Activated naive CD4-positive, alpha-beta T cell treated with anti-CD3 and anti-CD28 coated beads, Interleukin-2, amount 50 U/mL, for 24 hours (primary cell): ENCODE data around the gene LINGO1.

Experiments
- H3K27ac Mint-ChIP-seq: one replicate; pipeline ENCODE4 v1.8.0; 2021; ENCODE audit warnings: mild to moderate bottlenecking, mixed read lengths
- H3K27me3 Mint-ChIP-seq: one replicate; pipeline ENCODE4 v1.8.0; 2021; ENCODE audit warnings: mixed read lengths
- H3K36me3 Mint-ChIP-seq: one replicate; pipeline ENCODE4 v1.8.0; 2021; ENCODE audit warnings: mixed read lengths
- H3K4me1 Mint-ChIP-seq: one replicate; pipeline ENCODE4 v1.8.0; 2021; ENCODE audit warnings: mixed read lengths
- H3K4me3 Mint-ChIP-seq: one replicate; pipeline ENCODE4 v1.8.0; 2021; ENCODE audit warnings: mild to moderate bottlenecking, mixed read lengths
- H3K9me3 Mint-ChIP-seq: one replicate; pipeline ENCODE4 v1.8.0; 2021; ENCODE audit warnings: mixed read lengths

Gene LINGO1

DNA sequence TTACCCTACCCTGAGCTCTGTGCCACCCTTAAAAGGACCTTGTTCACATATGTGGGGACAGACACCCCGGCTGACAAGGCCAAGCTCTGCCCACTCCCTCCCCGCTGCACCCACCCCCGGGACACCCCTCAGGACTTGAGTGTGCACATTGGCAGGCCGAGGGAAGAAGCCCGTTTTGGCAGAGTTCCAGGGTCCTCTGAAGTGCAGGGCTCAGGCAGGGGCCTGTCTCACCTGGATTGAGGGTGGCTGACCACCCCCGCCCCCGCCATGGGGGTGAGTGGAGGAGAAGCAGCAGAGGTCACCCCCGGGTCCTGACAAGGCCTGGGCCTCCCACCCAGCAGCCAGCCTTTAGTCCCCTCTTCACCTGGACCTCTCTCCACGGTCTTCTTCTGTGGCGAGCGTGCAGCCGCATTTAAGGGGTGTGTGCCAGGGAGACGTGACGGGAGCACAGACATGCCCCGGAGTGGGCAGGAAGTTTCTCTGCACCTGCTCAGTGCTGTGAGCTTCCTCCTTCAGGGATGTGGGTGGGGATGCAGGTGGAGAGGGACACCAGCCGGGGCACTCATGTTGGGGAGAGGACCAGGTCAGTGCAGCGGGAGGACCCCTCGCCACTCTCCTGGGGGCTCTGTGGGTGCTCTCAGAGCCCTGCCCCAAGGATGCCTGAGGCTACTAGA, 50.7 kb downstream of the LINGO1 start:
- Mint-ChIP-seq H3K36me3 (no peaks in the 10 kb centered on the region), H3K4me1 (no peaks in the 10 kb centered on the region), H3K9me3 (no peaks in the 10 kb centered on the region), H3K27ac (no peak overlapping the region), H3K27me3 (no peaks in the 10 kb centered on the region), H3K4me3 (no peak overlapping the region)

DNA sequence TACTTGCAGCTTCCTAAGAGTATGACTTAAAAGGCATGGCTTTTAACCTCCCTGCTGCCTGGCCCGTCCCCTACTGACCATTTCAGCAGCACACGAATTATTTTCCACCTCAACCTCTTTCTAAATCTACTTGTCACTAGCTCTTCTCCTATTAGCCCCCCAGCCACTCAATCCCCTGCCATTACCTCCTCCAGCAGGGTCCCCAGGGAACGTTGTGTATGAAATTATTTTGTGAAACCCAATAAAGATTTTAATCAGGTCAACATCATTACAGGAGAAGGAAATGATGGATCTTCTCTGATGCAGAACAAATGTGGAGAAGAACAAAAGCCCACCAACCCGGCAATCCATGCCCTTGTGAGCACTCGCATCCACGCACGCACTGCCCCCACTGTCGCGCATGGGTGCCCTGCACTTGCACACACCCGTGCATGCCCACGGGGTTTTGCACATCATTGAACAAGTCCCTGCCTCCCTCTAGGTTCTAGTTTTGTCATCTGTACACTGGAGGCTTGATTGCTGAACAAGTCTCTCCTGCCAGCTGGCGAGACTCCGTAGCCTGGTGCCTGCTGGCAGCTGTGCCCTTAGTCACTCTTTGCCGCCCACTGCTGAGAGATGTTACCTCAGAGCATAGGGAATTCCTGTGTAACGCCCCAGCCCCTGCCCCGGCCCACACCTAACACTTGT, 51.6 kb downstream of the LINGO1 start:
- no peaks in the 10 kb centered on the region for H3K27me3 Mint-ChIP-seq
- H3K27ac Mint-ChIP-seq = no peak overlapping the region
- no peaks in the 10 kb centered on the region for H3K4me1 Mint-ChIP-seq
- no peaks in the 10 kb centered on the region for H3K36me3 Mint-ChIP-seq
- no peaks in the 10 kb centered on the region for H3K9me3 Mint-ChIP-seq
- H3K4me3 Mint-ChIP-seq = no peak overlapping the region

DNA sequence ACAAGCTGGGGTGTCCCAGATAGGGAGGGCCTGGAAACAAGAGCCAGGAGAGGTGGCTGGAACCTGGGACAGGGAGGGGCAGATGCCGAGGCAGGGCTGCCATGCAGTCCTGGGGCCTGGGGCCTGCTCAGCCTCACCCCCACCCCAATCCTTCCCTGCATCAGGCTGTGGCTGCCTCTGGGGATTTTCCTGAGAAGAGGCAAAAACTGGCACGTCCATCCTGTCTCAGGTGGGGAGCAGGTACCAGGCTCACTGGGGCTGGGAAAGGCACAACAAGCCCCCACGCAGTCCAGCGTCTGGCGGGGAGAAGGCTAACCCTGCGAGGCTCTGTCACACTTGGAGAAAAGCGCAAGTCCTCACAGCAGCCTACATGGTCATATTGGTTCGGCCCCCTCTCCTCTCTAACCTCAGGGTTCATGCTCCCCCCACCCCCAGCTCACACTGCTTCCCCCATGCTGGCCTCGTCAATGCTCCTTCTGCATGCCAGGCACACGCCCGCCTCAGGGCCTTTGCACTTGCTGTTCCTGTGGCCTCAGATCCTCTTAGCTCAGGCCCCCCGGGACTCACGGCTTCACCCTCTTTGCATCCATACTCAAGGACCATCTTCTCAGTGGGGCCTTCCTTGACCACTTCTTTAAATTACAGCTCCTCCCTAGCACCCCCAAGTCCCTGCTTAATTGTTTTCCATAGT, 53.1 kb downstream of the LINGO1 start:
- no peaks in the 10 kb centered on the region for H3K36me3 Mint-ChIP-seq
- no peak overlapping the region for H3K27ac Mint-ChIP-seq
- H3K4me3 Mint-ChIP-seq = no peak overlapping the region
- no peaks in the 10 kb centered on the region for H3K9me3 Mint-ChIP-seq
- H3K27me3 Mint-ChIP-seq = no peaks in the 10 kb centered on the region
- H3K4me1 Mint-ChIP-seq = no peaks in the 10 kb centered on the region

DNA sequence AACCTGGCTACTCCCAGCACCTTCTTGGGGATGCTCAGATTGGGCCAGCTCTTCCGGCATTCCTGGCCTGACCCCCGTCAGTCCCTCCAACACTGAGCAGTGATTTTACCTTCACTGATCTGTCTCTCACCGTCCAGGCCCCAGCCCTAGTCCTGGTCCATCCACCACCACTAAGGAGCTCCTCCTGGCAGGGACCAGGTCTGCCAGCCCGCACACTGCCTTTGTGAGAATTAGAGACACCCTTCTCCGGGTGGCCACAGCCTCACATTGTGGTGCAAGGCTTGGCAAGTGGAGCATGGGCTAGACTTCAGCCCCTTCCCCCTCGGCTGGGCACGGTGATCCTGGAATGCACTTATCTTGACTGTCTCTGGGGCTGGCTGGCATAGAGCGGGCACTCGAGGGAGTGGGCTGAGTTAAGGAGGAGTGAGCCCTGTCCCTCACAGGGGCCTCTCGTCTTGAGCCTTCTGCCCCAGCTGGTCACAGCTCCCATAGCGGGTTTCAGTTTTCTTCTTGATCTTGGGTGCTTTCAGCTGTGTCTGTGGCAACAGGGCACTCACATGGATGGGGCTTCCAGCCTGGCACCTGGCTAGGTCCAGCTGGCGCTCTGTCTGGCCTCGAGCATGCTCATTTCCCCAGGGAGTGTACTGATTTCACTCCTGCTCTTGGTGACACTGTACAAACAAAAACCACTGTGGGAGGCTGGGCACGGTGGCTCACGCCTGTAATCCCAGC, 53.9 kb downstream of the LINGO1 start:
- no peaks in the 10 kb centered on the region for H3K36me3 Mint-ChIP-seq
- no peak overlapping the region for H3K27ac Mint-ChIP-seq
- H3K9me3 Mint-ChIP-seq = no peaks in the 10 kb centered on the region
- no peak overlapping the region for H3K4me3 Mint-ChIP-seq
- H3K27me3 Mint-ChIP-seq = no peaks in the 10 kb centered on the region
- H3K4me1 Mint-ChIP-seq = no peaks in the 10 kb centered on the region

GRCh38 chr15:77577366-77577950, 55.3 kb downstream of the LINGO1 start:
- H3K27me3 Mint-ChIP-seq = no peaks in the 10 kb centered on the region
- H3K27ac Mint-ChIP-seq = no peak overlapping the region
- no peaks in the 10 kb centered on the region for H3K9me3 Mint-ChIP-seq
- H3K36me3 Mint-ChIP-seq = no peaks in the 10 kb centered on the region
- H3K4me1 Mint-ChIP-seq = no peaks in the 10 kb centered on the region
- no peak overlapping the region for H3K4me3 Mint-ChIP-seq

DNA sequence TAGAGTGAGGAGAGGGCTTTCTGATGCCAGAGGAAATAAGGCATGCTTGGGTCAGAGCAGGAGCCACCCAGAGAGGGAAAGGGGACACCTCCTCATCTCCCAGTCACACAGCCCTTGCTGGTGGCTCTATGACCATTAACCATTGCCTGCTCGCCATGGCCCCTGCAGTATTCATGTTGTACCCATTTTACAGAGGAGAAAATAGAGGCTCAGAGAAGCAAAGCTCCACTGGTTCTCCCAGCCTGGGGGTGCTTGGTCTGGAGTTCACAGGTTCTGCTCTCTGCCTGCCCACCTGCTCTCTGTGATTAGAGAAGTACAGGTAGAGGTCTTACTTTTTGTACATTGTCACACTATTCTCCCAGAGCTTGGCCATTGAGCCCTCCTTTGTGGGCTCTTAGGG, 56.2 kb downstream of the LINGO1 start:
- no peak overlapping the region for H3K4me3 Mint-ChIP-seq
- no peak overlapping the region for H3K27ac Mint-ChIP-seq
- H3K36me3 Mint-ChIP-seq = no peaks in the 10 kb centered on the region
- H3K9me3 Mint-ChIP-seq = no peaks in the 10 kb centered on the region
- H3K27me3 Mint-ChIP-seq = no peaks in the 10 kb centered on the region
- H3K4me1 Mint-ChIP-seq = no peaks in the 10 kb centered on the region

DNA sequence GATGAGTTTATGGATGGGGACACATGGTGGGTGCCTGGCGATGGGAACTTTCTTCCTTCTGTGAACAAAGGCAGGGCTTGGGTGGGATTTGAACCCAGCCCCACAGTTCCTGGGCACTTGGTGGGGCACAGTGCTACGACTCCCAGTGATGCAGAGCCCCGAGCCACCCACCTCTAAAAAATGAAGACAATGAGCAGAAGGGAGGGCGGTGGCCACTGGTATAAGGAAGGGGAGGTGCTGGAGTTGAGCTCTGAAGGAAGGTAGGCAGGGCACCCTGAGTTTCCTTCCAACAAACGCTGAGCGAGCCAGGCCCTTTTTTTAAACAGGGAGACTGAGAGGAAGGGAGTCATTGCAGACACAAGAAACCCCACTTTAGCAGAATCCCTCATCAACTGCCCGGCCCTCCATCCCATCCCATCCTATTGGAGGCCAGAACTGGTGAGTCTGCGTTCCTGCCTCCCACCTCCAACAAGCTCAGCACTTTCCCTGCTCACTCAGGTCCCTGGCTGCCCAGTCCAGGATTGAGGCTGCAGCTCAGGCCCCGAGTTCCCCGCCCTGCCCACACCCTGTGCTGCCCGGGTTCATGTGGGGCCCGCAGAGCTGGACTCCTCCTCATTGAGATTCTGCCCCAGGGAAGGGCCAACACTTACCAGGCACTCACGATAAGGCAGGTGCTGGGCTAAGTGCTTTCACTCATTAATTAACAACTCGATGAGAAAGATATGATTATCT, 57.3 kb downstream of the LINGO1 start:
- Mint-ChIP-seq H3K27ac (no peak overlapping the region), H3K4me1 (no peaks in the 10 kb centered on the region), H3K27me3 (no peaks in the 10 kb centered on the region), H3K4me3 (no peak overlapping the region), H3K36me3 (no peaks in the 10 kb centered on the region), H3K9me3 (no peaks in the 10 kb centered on the region)

- Mint-ChIP-seq H3K4me3 (no peak overlapping the region), H3K27me3 (peaks cover 1% of the 10 kb centered on the region), H3K36me3 (no peaks in the 10 kb centered on the region), H3K27ac (no peak overlapping the region), H3K9me3 (no peaks in the 10 kb centered on the region), H3K4me1 (no peaks in the 10 kb centered on the region)
Observed at GRCh38 chr15:77574521-77575202, 58.0 kb downstream of the LINGO1 start.

- H3K4me1 Mint-ChIP-seq = no peaks in the 10 kb centered on the region
- no peaks in the 10 kb centered on the region for H3K36me3 Mint-ChIP-seq
- H3K27me3 Mint-ChIP-seq = peaks cover 1% of the 10 kb centered on the region
- H3K4me3 Mint-ChIP-seq = no peak overlapping the region
- no peaks in the 10 kb centered on the region for H3K9me3 Mint-ChIP-seq
- no peak overlapping the region for H3K27ac Mint-ChIP-seq
Observed at GRCh38 chr15:77573802-77574201, 58.9 kb downstream of the LINGO1 start.

- Mint-ChIP-seq H3K36me3 (no peaks in the 10 kb centered on the region), H3K4me3 (no peak overlapping the region), H3K9me3 (no peaks in the 10 kb centered on the region), H3K27ac (no peak overlapping the region), H3K27me3 (peaks cover 1% of the 10 kb centered on the region), H3K4me1 (no peaks in the 10 kb centered on the region)
Observed at GRCh38 chr15:77572186-77572585, 60.5 kb downstream of the LINGO1 start.

GRCh38 chr15:77571741-77572140, 61.0 kb downstream of the LINGO1 start:
- Mint-ChIP-seq H3K9me3 (no peaks in the 10 kb centered on the region), H3K27ac (no peak overlapping the region), H3K27me3 (peaks cover 1% of the 10 kb centered on the region), H3K36me3 (no peaks in the 10 kb centered on the region), H3K4me1 (no peaks in the 10 kb centered on the region), H3K4me3 (no peak overlapping the region)

DNA sequence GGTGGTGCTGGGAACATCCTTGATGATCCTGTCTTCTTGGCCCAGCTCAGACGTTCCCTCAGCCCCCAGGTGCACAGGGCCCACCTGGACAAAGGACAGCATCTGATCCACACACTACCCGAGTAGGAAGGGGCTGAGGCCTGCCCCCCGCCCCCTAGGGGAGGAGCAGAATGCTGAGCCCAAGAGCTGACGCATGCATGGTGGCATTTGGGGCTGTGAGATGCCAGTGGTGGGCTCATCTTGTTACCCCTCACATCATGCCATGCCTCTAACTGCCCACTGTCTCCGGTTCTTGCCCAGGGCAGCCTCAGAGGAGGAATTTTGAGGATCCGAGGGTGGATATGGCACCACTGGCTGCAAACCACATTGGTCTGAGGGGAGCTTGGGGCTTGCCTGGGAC, 61.5 kb downstream of the LINGO1 start:
- no peaks in the 10 kb centered on the region for H3K9me3 Mint-ChIP-seq
- H3K36me3 Mint-ChIP-seq = no peaks in the 10 kb centered on the region
- no peak overlapping the region for H3K4me3 Mint-ChIP-seq
- peaks cover 1% of the 10 kb centered on the region for H3K27me3 Mint-ChIP-seq
- no peaks in the 10 kb centered on the region for H3K4me1 Mint-ChIP-seq
- no peak overlapping the region for H3K27ac Mint-ChIP-seq

- Mint-ChIP-seq H3K4me3 (no peak overlapping the region), H3K27me3 (peaks cover 1% of the 10 kb centered on the region), H3K36me3 (no peaks in the 10 kb centered on the region), H3K4me1 (no peaks in the 10 kb centered on the region), H3K9me3 (no peaks in the 10 kb centered on the region), H3K27ac (no peak overlapping the region)
Observed at GRCh38 chr15:77569729-77570125, 63.0 kb downstream of the LINGO1 start.

GRCh38 chr15:77568973-77569728, 63.6 kb downstream of the LINGO1 start:
- H3K4me3 Mint-ChIP-seq = no peak overlapping the region
- H3K4me1 Mint-ChIP-seq = no peaks in the 10 kb centered on the region
- H3K36me3 Mint-ChIP-seq = no peaks in the 10 kb centered on the region
- H3K27ac Mint-ChIP-seq = no peak overlapping the region
- peaks cover 1% of the 10 kb centered on the region for H3K27me3 Mint-ChIP-seq
- no peaks in the 10 kb centered on the region for H3K9me3 Mint-ChIP-seq
